ENCODE data around the gene CACNA2D3.

DNA sequence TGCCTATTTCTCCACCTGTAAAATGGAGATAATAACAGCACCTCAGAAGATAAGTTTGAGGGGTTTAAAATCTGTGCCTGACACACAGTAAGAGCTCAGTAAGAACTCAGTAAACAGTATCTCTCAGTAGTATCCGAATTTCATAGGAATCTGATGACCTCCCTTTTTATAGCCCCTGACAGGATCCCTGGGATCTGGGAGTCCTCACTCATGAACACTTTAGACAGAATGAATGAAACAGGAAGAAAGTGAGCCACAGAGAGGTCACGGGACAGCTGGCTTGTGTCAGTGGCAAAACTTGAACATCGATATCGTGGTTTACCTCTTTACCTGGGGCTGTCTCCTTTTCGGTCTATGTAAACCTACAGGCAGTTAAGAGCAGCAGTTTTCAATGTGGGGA is 754.3 kb downstream of the CACNA2D3 start:
- TF ChIP-seq POLR2A (IDR thresholded peaks at IDR 0.05; ENCODE audit: low read depth, low read length) = no peak
- no peak for TF ChIP-seq POU2F2 (IDR thresholded peaks at IDR 0.05; ENCODE audit: low read depth, low read length)
- no peak for TF ChIP-seq POLR2AphosphoS5 (IDR thresholded peaks at IDR 0.05; ENCODE audit: low read depth, low read length)
- TF ChIP-seq TAF1 (IDR thresholded peaks at IDR 0.05; ENCODE audit: low read depth, low read length) = no peak
- no peak for TF ChIP-seq SPI1 (IDR thresholded peaks at IDR 0.05; ENCODE audit: low read depth, low read length)

All from GM12891 (cell line).